Measurements from ENCODE around the gene ZNF410.

- no peak for TF ChIP-seq POLR2A (IDR thresholded peaks at IDR 0.05)
- no peak for TF ChIP-seq CTCF (IDR thresholded peaks at IDR 0.05)
Measured at GRCh38 chr14:73961192-73961591, 74.5 kb downstream of the ZNF410 start.

Data from testis (tissue), 2 donors.